Nephron (organoid): ENCODE results near the gene PLSCR4.
A peak's percentile ranks its signal among the peaks of the same experiment; 100 is the strongest.

Experiments
- H3K27ac Mint-ChIP-seq, 3 experiments: 2 replicates each; pipeline ENCODE4 v1.8.0; 2020; ENCODE audit warnings: mixed read lengths in 3 of 3, mild to moderate bottlenecking in 2 of 3, moderate library complexity in 1 of 3
- H3K27me3 Mint-ChIP-seq: 2 replicates; pipeline ENCODE4 v1.8.0; 2021; ENCODE audit warnings: low read depth, mild to moderate bottlenecking, moderate library complexity, mixed read lengths
- H3K36me3 Mint-ChIP-seq: 2 replicates; pipeline ENCODE4 v1.8.0; 2020; ENCODE audit warnings: low read depth, mixed read lengths
- H3K4me1 Mint-ChIP-seq: 2 replicates; pipeline ENCODE4 v1.8.0; 2020; ENCODE audit warnings: mixed read lengths
- H3K4me3 Mint-ChIP-seq, 3 experiments: 2 replicates each; pipeline ENCODE4 v1.8.0; 2020; ENCODE audit warnings: mild to moderate bottlenecking in 3 of 3, mixed read lengths in 3 of 3, moderate library complexity in 2 of 3
- H3K9me3 Mint-ChIP-seq: 2 replicates; pipeline ENCODE4 v1.8.0; 2020; ENCODE audit warnings: mixed read lengths
- TF ChIP-seq, protein P1 (sequence below), 3 experiments: fragments of 200-600 bp; sonication (generic); IDR thresholded peaks; one replicate each; pipeline ENCODE4 v1.5.0; 2021; ENCODE audit warnings: antibody characterized with exemption in 3 of 3; ENCODE audit not compliant: unreplicated experiment in 3 of 3

Gene PLSCR4

GRCh38 chr3:146156666-146157314, 94.1 kb downstream of the PLSCR4 start:
- peak overlapping the region; percentile 77 to 97 (median 93) for H3K4me3 Mint-ChIP-seq
- no peaks in the 10 kb centered on the region for H3K27me3 Mint-ChIP-seq
- H3K4me1 Mint-ChIP-seq: peaks cover 61% of the 10 kb centered on the region
- TF ChIP-seq, protein P1, sequence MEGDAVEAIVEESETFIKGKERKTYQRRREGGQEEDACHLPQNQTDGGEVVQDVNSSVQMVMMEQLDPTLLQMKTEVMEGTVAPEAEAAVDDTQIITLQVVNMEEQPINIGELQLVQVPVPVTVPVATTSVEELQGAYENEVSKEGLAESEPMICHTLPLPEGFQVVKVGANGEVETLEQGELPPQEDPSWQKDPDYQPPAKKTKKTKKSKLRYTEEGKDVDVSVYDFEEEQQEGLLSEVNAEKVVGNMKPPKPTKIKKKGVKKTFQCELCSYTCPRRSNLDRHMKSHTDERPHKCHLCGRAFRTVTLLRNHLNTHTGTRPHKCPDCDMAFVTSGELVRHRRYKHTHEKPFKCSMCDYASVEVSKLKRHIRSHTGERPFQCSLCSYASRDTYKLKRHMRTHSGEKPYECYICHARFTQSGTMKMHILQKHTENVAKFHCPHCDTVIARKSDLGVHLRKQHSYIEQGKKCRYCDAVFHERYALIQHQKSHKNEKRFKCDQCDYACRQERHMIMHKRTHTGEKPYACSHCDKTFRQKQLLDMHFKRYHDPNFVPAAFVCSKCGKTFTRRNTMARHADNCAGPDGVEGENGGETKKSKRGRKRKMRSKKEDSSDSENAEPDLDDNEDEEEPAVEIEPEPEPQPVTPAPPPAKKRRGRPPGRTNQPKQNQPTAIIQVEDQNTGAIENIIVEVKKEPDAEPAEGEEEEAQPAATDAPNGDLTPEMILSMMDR (IDR thresholded peaks at IDR 0.05; ENCODE audit: unreplicated experiment in 3 of 3): no peak
- H3K9me3 Mint-ChIP-seq: no peaks in the 10 kb centered on the region
- peaks cover 12% of the 10 kb centered on the region for H3K36me3 Mint-ChIP-seq
- H3K27ac Mint-ChIP-seq: peak overlapping the region; percentile 62 to 98 (median 90)

GRCh38 chr3:146156095-146156494, 94.8 kb downstream of the PLSCR4 start:
- Mint-ChIP-seq H3K36me3 (peaks cover 18% of the 10 kb centered on the region), H3K4me3 (peak overlapping the region; percentile 56 to 75 (median 66)), H3K27me3 (no peaks in the 10 kb centered on the region), H3K27ac (peak overlapping the region; percentile 62 to 98 (median 90)), H3K4me1 (peaks cover 59% of the 10 kb centered on the region), H3K9me3 (no peaks in the 10 kb centered on the region)
- TF ChIP-seq, protein P1 (IDR thresholded peaks at IDR 0.05; ENCODE audit: unreplicated experiment in 3 of 3): no peak

DNA sequence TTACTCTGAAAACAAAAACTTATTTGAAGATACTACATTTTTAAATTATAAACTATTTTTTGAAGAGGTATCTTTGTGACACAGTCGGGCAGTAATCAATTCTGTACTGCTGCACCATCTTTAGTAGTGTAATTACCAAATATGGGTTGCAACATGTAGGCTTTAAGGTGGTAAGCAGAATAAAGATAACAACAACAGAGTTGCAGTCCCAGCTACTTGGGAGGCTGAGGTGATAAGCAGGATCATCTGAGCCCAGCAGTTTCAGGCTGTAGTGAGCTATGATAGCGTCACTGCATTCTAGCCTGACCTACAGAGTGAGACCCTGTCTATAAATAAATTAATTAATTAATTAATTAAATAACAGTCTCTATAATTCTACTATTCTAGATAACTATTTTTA, 95.9 kb downstream of the PLSCR4 start:
- Mint-ChIP-seq H3K4me3 (no peak overlapping the region), H3K27ac (peak overlapping the region in 2 of 3 experiments; percentile 97 to 98), H3K4me1 (peaks cover 70% of the 10 kb centered on the region), H3K36me3 (peaks cover 19% of the 10 kb centered on the region), H3K9me3 (no peaks in the 10 kb centered on the region), H3K27me3 (no peaks in the 10 kb centered on the region)
- TF ChIP-seq, protein P1 (IDR thresholded peaks at IDR 0.05; ENCODE audit: unreplicated experiment in 3 of 3): no peak

DNA sequence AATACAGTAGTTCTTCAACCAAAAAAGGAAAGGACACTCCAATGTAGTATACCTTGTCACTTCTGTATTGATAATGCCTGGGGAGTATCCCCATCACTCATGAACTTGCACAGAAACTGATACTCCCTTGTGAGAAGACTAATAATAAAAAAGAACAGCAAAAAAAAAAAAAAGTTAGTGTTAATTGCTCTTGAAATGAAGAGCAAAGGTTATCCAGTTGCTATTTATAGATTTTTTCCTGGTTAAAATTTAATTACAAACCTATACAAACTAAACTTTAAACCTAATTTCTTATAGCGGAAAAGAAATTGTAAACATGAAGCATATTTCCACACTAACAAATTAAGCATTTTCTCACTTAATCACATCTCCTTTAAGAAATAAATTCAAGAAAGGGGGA, 96.6 kb downstream of the PLSCR4 start:
- TF ChIP-seq, protein P1 (IDR thresholded peaks at IDR 0.05; ENCODE audit: unreplicated experiment in 3 of 3): no peak
- peak overlapping the region in 1 of 3 experiments; percentile 22 for H3K4me3 Mint-ChIP-seq
- H3K27me3 Mint-ChIP-seq: no peaks in the 10 kb centered on the region
- H3K27ac Mint-ChIP-seq: peak overlapping the region; percentile 97 to 98 (median 98)
- no peaks in the 10 kb centered on the region for H3K9me3 Mint-ChIP-seq
- peaks cover 19% of the 10 kb centered on the region for H3K36me3 Mint-ChIP-seq
- peaks cover 75% of the 10 kb centered on the region for H3K4me1 Mint-ChIP-seq

DNA sequence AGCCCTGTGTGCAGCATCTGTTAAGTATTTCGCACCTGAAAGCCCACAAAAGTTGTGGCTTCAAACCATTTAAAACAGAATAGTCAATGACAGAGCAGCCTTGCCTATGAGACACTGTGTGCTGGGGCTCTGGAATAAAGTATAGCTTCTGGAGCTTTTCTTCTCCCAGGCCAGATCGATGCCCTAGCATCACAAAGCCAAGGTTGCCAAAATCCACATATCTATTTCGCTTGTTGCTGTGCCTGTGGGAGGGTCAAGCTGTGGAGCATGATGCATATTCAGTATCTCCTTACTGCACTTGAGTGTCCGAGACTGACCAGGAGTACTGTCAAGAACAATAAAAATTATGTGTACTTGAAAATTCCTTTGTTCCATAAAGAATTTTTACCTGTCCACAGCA, 97.5 kb downstream of the PLSCR4 start:
- Mint-ChIP-seq H3K36me3 (peaks cover 19% of the 10 kb centered on the region), H3K4me3 (peak overlapping the region; percentile 37 to 54 (median 39)), H3K4me1 (peaks cover 73% of the 10 kb centered on the region), H3K27ac (peak overlapping the region; percentile 97 to 98 (median 98)), H3K9me3 (no peaks in the 10 kb centered on the region), H3K27me3 (no peaks in the 10 kb centered on the region)
- TF ChIP-seq, protein P1 (IDR thresholded peaks at IDR 0.05; ENCODE audit: unreplicated experiment in 3 of 3): no peak

- no peaks in the 10 kb centered on the region for H3K9me3 Mint-ChIP-seq
- peaks cover 19% of the 10 kb centered on the region for H3K36me3 Mint-ChIP-seq
- H3K4me3 Mint-ChIP-seq: peak overlapping the region; percentile 54 to 71 (median 70)
- TF ChIP-seq, protein P1 (IDR thresholded peaks at IDR 0.05; ENCODE audit: unreplicated experiment in 3 of 3): no peak
- H3K4me1 Mint-ChIP-seq: peaks cover 76% of the 10 kb centered on the region
- peak overlapping the region; percentile 97 to 98 (median 98) for H3K27ac Mint-ChIP-seq
- H3K27me3 Mint-ChIP-seq: no peaks in the 10 kb centered on the region
Measured at GRCh38 chr3:146152834-146153233, 98.1 kb downstream of the PLSCR4 start.
